GM21423 (cell line): ENCODE results near the gene LMOD3.

Experiments used
- ATAC-seq: cut with Tn5 transposase; IDR thresholded peaks from one replicate; pipeline ENCODE4 v1.9.1; 2021; ENCODE audit warnings: mild to moderate bottlenecking, moderate library complexity; ENCODE audit not compliant: unreplicated experiment

The LMOD3 gene

GRCh38 chr3:69126216-69126615, 3.8 kb upstream of the LMOD3 start:
- no peak for ATAC-seq

- ATAC-seq: no peak
Measured at GRCh38 chr3:69121950-69122349, 445 bp downstream of the LMOD3 start.

DNA sequence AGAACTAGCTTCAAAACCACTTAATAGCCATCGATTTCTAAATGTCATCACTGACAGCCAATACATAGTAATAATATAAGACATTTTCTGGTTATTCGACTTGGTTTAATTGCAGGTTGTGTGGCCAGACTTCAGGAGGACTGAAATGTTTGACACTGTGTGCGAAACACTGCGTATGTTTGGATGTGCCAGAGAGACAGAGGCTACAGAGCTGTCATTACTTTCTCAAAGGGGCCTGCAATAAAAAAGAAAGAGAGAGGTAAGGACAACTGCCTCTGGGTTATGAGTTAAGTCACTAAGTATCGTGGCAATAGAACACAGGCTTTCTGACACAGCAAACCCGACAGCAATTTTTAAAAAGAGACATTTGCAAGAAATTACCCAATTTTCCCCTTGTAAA, 882 bp downstream of the LMOD3 start:
- no peak for ATAC-seq

- peak; percentile 90 for ATAC-seq
Measured at GRCh38 chr3:69120879-69121464, 1.4 kb downstream of the LMOD3 start.

GRCh38 chr3:69119681-69120080, 2.7 kb downstream of the LMOD3 start:
- no peak for ATAC-seq

GRCh38 chr3:69119138-69119537, 3.3 kb downstream of the LMOD3 start:
- no peak for ATAC-seq

- ATAC-seq: no peak
Measured at GRCh38 chr3:69118555-69118954, 3.8 kb downstream of the LMOD3 start.

DNA sequence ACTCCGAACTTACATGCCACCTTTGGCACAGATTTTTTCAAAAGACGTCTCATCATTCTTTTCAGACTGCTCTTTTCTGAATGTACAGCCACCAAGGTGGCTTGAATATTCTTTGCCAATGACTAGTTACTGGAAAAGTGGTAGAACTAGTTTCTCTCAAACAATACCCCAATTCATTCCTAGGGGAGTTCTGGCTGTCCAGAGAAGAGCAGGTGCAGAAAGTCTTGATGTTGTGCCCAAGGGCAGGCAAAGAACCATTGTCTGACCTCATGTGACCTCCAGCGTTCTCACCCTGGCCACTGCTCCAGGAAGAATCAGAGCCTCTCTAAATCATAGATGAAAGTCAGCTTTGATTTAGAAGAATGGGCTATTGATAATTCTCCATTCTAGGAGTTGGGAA, 5.5 kb downstream of the LMOD3 start:
- ATAC-seq: no peak

DNA sequence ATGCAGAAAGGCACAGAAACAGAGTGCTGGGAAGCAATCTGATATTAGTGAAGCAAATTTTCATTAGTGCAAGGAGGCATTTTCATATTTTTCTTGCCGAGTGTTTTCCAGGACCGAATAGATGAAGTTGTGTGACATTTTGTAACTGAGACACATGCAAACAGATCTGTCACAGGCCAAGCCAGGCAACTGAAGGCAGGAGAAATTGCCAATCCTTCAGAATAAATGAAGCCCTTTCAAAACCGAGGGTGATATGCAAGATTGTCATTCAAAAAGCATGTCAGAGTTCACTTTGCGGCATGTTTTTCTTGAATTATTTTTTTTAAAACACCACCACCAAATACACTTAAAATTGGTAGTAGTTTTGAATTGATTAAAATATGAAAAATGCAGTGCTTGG, 6.2 kb downstream of the LMOD3 start:
- ATAC-seq: no peak

DNA sequence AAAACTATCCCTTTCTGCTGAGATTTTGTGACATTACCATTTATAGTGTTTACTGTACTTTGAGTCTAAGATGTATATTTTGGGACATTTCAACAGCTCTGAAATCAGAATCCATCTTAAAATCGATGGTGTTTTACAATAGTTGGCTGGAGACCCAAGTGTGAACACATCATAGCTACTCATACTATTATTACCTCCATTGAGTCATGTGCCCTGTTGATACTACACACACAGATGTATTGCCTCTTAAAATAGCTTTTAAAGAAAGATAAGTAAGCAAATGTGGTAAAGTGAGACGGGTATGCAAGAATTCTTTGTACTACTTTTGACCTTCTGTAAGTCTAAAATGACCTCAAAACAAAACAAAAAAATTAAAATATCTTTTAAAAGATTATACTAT, 6.7 kb downstream of the LMOD3 start:
- ATAC-seq: no peak

DNA sequence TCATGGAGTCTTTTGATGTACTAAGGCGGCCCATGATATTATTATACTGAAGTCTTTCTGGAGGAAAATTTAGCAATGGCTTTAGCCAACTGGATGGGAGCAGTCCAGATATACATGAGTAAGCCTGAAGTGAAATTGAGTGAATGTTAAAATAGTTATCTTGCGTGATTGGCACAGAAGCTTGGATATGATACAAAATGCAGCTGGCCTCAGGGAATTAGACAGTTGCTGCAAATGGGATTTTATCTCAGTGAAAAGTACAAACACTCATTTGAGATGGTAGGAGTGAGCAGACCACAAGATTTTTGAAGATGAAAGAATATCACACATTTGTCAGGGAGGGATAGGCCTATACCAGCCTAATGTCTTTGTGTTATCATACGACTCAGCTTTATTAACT, 8.9 kb downstream of the LMOD3 start:
- no peak for ATAC-seq

- ATAC-seq: no peak
Measured at GRCh38 chr3:69110941-69111546, 11.4 kb downstream of the LMOD3 start.

DNA sequence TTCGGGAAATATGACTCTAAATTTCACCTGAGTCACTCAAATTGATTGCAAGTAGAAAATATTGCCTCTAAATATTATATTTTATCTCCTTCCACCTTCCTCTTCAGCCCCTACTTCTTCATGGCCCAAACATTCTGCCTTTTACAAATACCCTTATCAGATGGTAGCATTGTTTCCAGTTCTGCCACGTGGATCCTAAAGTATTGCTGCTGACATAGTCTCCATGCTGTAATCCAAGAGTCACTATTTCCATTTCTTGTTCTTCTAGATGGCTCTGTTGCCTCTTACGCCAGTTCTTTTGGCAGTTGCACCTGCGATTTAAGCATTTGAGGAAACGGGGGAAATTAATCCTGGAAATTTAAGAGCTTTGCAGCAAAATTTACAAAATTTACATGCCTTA, 13.6 kb downstream of the LMOD3 start:
- ATAC-seq: no peak

DNA sequence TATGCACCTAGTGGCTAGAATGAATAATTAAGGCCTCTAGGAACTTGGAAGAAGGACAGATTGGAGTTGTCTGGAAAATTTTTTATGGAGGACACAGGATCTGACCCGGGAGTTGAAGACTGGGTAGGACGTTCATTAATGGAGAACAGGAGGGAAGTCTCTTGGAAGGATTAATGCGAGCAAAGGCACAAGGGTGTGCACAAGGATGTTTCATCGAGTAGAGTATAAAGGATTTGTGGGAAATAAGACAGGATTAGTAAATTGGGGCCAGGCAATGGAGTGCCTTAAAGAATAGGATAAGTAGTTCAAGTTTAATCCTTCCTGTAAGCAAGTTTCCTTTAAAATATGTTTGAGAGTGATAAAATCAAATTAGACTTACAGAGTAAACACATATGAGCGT, 14.6 kb downstream of the LMOD3 start:
- ATAC-seq: no peak

DNA sequence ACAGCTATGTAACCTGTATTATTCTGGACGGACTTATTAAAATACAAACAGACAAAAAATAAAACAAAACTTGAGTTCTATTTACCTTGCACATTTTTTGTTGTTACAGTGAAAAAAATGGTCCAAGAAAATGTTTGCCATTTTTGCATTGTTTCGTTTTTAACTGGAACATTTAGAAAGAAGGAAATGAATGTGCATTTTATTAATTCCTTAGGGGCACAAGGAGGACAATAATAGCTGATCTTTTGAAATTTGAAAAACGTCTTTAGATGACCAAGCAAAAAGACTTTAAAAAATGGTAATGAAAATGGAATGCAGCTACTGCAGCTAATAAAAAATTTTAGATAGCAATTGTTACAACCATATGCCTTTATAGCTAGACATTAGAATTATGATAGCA, 17.1 kb downstream of the LMOD3 start:
- ATAC-seq: no peak

DNA sequence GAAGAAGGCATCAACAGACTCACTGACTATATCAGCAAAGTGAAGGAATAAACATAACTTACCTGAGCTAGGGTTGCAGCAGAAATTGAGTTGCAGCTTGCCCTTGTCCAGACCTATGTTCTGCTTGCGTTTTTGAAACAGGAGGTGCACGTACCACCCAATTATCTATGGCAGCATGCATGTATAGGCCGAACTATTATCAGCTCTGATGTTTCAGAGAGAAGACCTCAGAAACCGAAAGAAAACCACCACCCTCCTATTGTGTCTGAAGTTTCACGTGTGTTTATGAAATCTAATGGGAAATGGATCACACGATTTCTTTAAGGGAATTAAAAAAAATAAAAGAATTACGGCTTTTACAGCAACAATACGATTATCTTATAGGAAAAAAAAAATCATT, 17.8 kb downstream of the LMOD3 start:
- ATAC-seq: no peak

GRCh38 chr3:69103123-69103522, 19.3 kb downstream of the LMOD3 start:
- no peak for ATAC-seq

DNA sequence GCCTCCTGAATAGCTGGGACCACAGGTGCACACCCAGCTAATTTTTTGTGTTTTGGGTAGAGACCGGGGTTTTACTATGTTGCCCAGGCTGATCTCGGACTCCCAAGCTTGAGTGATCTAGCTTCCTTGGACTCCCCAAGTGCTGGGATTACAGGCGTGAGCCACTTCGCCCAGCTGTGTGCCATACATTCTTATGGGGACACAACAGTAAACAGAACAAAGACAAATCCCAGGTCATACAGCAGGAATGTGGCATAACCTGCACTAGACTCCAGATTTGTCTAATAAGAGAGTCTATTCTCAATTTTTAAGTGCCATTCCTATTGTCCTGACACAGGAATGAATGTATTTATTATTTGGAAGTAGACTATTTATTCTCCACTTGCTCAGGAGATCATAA, 20.0 kb downstream of the LMOD3 start:
- ATAC-seq: no peak

GRCh38 chr3:69099576-69099975, 22.8 kb downstream of the LMOD3 start:
- no peak for ATAC-seq

GRCh38 chr3:69097407-69098086, 24.8 kb downstream of the LMOD3 start:
- no peak for ATAC-seq

DNA sequence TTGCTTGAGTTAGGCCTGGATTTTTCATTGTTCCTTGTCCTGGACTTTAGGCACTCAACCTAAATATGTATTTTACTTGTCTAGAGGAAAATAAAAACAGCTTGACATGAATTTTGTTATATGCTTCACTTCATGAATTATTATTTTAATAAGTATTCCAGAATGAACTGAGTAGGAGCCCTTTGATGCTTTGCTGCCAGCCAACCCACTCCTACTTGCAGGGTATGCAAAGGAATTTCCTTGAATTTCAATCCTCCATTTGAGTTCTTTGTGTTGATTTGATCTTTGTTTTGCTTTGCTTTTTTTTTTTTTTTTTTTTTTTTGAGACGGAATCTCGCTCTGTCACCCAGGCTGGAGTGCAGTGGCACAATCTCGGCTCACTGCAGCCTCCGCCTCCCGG, 26.1 kb downstream of the LMOD3 start:
- no peak for ATAC-seq

DNA sequence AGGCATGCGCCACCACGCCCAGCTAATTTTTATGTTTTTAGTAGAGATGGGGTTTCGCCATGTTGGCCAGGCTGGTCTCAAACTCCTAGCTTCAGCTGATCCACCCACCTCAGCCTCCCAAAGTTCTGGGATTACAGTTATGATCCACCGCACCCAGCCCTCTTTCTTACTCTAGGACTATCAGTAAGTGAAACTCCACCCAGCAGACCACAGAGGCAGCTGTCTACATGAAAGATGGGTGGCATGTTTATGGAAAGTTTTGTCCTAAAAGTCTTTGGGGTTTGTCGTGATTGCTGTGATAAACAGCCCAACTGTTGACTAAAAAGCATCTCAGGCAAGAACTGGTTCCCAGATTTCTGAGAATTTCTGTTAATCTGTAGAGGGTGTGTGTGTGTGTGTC, 26.8 kb downstream of the LMOD3 start:
- ATAC-seq: no peak
